GM12878 (cell line): ENCODE data around the gene HSCB. TPM values are rescaled to one million over a fixed set of nuclear protein-coding genes. Genes with fewer than 3 reads are reported as not detected.

Experiments
- ASH2L ChIP-seq: fragments of 300-600, 200-600 bp; sonication (generic); IDR thresholded peaks from 2 replicates; pipeline ENCODE4 v1.6.1; 2017; ENCODE audit warnings: low read depth, mild to moderate bottlenecking, borderline replicate concordance
- BRCA1 ChIP-seq: IDR thresholded peaks from 2 replicates; pipeline ENCODE4 v1.6.1; 2011; ENCODE audit warnings: low read depth, low read length, improper control_type of control experiment
- ETV6 ChIP-seq, 2 experiments: fragments of 450-650 bp in 1 of 2; IDR thresholded peaks in 1 of 2; conservative IDR thresholded peaks in 1 of 2; 2 replicates each; pipeline ENCODE4 v1.6.1; 2014; ENCODE audit warnings: antibody characterized with exemption in 1 of 2, borderline replicate concordance in 1 of 2, low read depth in 1 of 2, mild to moderate bottlenecking in 1 of 2, moderate library complexity in 1 of 2
- GATAD2B ChIP-seq: fragments of 450-650 bp; conservative IDR thresholded peaks from 2 replicates; pipeline ENCODE4 v1.6.1; 2017; ENCODE audit warnings: low read depth, mild to moderate bottlenecking, moderate library complexity
- HDGF ChIP-seq: fragments of 450-650 bp; IDR thresholded peaks from 2 replicates; pipeline ENCODE4 v1.6.1; 2016; ENCODE audit warnings: antibody characterized with exemption
- IRF4 ChIP-seq: IDR thresholded peaks from 2 replicates; pipeline ENCODE4 v1.6.1; 2011; ENCODE audit warnings: low read depth, low read length
- LARP7 ChIP-seq: fragments of 450-650 bp; IDR thresholded peaks from 2 replicates; pipeline ENCODE4 v1.6.1; 2017; ENCODE audit warnings: mild to moderate bottlenecking
- MTA3 ChIP-seq: IDR thresholded peaks from 2 replicates; pipeline ENCODE4 v1.6.1; 2012; ENCODE audit warnings: low read length, inconsistent platforms, borderline replicate concordance
- NFIC ChIP-seq: IDR thresholded peaks from 2 replicates; pipeline ENCODE4 v1.6.1; 2012; ENCODE audit warnings: low read depth, mild to moderate bottlenecking, inconsistent platforms, low read length, moderate library complexity
- NR2C1 ChIP-seq: fragments of 450-650 bp; IDR thresholded peaks from 2 replicates; pipeline ENCODE4 v1.6.1; 2017; ENCODE audit warnings: antibody characterized with exemption, mild to moderate bottlenecking, moderate library complexity
- POLR2A ChIP-seq: IDR thresholded peaks from 2 replicates; pipeline ENCODE4 v1.6.1; 2011; ENCODE audit warnings: low read depth, mild to moderate bottlenecking, low read length
- POLR2AphosphoS2 ChIP-seq: IDR thresholded peaks from 2 replicates; pipeline ENCODE4 v1.6.1; 2011; ENCODE audit warnings: low read depth, mild to moderate bottlenecking, low read length, improper control_type of control experiment, moderate library complexity
- TARDBP ChIP-seq: IDR thresholded peaks from 2 replicates; pipeline ENCODE4 v1.6.1; 2016; ENCODE audit warnings: borderline replicate concordance
- TBL1XR1 ChIP-seq: IDR thresholded peaks from 2 replicates; pipeline ENCODE4 v1.6.1; 2012; ENCODE audit warnings: low read depth, low read length, improper control_type of control experiment
- TCF12 ChIP-seq: IDR thresholded peaks from 2 replicates; pipeline ENCODE4 v1.6.1; 2011; ENCODE audit warnings: low read depth, mild to moderate bottlenecking, low read length
- TCF3 ChIP-seq: IDR thresholded peaks from 2 replicates; pipeline ENCODE4 v1.6.1; 2012; ENCODE audit warnings: low read depth, mild to moderate bottlenecking, low read length, borderline replicate concordance; ENCODE audit not compliant: insufficient read depth
- TCF7 ChIP-seq: IDR thresholded peaks from 2 replicates; pipeline ENCODE4 v1.6.1; 2014; ENCODE audit warnings: antibody characterized with exemption, borderline replicate concordance
- ZBED1 ChIP-seq: IDR thresholded peaks from 2 replicates; pipeline ENCODE4 v1.6.1; 2016; ENCODE audit warnings: borderline replicate concordance
- ZNF217 ChIP-seq: fragments of 450-650 bp; IDR thresholded peaks from 2 replicates; pipeline ENCODE4 v1.6.1; 2017; ENCODE audit warnings: antibody characterized with exemption, mild to moderate bottlenecking
- ZNF24 ChIP-seq: fragments of 450-650 bp; IDR thresholded peaks from 2 replicates; pipeline ENCODE4 v1.6.1; 2017; ENCODE audit warnings: antibody characterized with exemption, mild to moderate bottlenecking
- polyA plus RNA-seq, 11 experiments: library from polyadenylated mRNA; depleted of rRNA in 4 of 11; unstranded in 6 of 11; stranded (reverse) in 5 of 11; fragments of >200 nt; fragmentation: Nextera tagmentation in 4 of 11; fragmentation: Illumina TruSeq in 1 of 11; extraction: Ambion mirVana in 4 of 11; extraction: Trizol in 1 of 11; gene quantifications; 1 replicate in 1 of 11; 2 replicates in 10 of 11; pipeline versions ENCODE4 v1.2.1 to v1.2.3, GENCODE V29; 2011 to 2016; ENCODE audit warnings: inconsistent platforms in 2 of 11, missing spikeins in 2 of 11, low read depth in 1 of 11
- total RNA-seq, 4 experiments: library from RNA; depleted of rRNA in 3 of 4; stranded (reverse); fragments of >200 nt in 3 of 4; fragmentation: Illumina TruSeq in 1 of 4; extraction: Trizol in 1 of 4; gene quantifications; 2 replicates each; pipeline versions ENCODE4 v1.2.1 to v1.2.3, GENCODE V29; 2013 to 2021
- TF ChIP-seq, protein P1 (sequence below): fragments of 450-650 bp; IDR thresholded peaks from 2 replicates; pipeline ENCODE4 v1.6.1; 2018; ENCODE audit warnings: mild to moderate bottlenecking, low read depth, moderate library complexity; ENCODE audit not compliant: partially characterized antibody
- TF ChIP-seq, protein P2 (sequence below): fragments of 150-350 bp; IDR thresholded peaks from 2 replicates; pipeline ENCODE4 v1.6.1; 2016; ENCODE audit warnings: low read depth, low read length
- TF ChIP-seq, protein P3 (sequence below): fragments of 450-650 bp; IDR thresholded peaks from 2 replicates; pipeline ENCODE4 v1.6.1; 2018; ENCODE audit warnings: borderline replicate concordance, mild to moderate bottlenecking; ENCODE audit not compliant: partially characterized antibody

The HSCB gene
- total and polyA plus RNA-seq, 10 of the 15 experiments (the other 5 are each of a cell fraction or from before 2014, with no cell fraction given), result 10.6 to 28.4 (median 20.8) TPM

DNA sequence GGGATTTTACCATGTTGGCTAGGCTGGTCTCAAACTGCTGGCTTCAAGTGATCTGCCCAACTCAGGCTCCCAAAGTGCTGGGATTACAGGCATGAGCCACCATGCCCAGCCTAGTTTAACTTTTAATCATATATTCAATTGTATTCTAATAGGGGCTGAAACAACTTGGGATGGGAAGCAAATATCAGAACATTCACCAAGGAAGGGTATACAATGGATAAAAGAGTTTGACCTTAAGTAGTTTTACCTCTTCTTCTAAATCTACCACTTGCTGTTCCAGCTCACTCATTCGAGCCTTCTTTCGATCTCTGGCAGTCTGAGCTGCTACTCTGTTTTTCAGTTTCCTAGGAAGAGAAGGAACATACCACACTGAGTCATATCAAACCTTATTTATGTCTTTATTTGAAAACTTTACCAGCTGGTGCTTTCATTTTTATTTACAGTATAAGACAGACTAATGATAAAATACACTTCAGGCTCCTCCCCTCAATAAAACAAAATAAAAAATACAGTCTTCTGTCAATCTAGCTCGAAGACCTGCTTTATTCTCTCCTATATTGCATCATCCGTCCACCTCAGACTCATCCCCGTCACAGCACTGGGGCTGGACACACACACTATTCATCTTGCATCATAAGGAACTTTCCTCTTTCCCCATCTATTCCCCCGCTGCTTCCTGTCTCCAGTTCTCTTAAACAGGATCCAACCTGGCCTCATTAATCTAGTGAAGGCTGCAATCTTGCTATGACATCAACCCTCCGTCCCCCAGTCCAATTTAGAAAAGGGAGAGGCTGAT, 57.2 kb downstream of the HSCB start (continued):
- TF ChIP-seq ZNF217 (no peak), NFIC (peak; percentile 82), NR2C1 (no peak), ASH2L (no peak), TCF3 (0 out of 2 replicates have a peak, but pooled peaks have one; percentile 19), ZNF24 (no peak), POLR2A (peak; percentile 10; the same call in 1 of the 2 replicates), GATAD2B (no peak), BRCA1 (no peak), HDGF (no peak), LARP7 (no peak), TBL1XR1 (no peak), ETV6 (conservative IDR thresholded peaks at IDR 0.05 in 1 of 2, IDR thresholded peaks at IDR 0.05 in 1 of 2; ENCODE audit: borderline replicate concordance in 1 of 2, low read depth in 1 of 2) (peak in 1 of 2 experiments; percentile 72; a peak in 1 of 4 replicates), TARDBP (no peak), TCF7 (peak; percentile 52; the same call in 1 of the 2 replicates), ZBED1 (0 out of 2 replicates have a peak, but pooled peaks have one; percentile 26), POLR2AphosphoS2 (no peak; the same call in 1 of the 2 replicates), IRF4 (peak; percentile 46; the same call in 1 of the 2 replicates), TCF12 (no peak), MTA3 (no peak)
- TF ChIP-seq, protein P1, sequence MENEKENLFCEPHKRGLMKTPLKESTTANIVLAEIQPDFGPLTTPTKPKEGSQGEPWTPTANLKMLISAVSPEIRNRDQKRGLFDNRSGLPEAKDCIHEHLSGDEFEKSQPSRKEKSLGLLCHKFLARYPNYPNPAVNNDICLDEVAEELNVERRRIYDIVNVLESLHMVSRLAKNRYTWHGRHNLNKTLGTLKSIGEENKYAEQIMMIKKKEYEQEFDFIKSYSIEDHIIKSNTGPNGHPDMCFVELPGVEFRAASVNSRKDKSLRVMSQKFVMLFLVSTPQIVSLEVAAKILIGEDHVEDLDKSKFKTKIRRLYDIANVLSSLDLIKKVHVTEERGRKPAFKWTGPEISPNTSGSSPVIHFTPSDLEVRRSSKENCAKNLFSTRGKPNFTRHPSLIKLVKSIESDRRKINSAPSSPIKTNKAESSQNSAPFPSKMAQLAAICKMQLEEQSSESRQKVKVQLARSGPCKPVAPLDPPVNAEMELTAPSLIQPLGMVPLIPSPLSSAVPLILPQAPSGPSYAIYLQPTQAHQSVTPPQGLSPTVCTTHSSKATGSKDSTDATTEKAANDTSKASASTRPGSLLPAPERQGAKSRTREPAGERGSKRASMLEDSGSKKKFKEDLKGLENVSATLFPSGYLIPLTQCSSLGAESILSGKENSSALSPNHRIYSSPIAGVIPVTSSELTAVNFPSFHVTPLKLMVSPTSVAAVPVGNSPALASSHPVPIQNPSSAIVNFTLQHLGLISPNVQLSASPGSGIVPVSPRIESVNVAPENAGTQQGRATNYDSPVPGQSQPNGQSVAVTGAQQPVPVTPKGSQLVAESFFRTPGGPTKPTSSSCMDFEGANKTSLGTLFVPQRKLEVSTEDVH, result no peak
- TF ChIP-seq, protein P2, sequence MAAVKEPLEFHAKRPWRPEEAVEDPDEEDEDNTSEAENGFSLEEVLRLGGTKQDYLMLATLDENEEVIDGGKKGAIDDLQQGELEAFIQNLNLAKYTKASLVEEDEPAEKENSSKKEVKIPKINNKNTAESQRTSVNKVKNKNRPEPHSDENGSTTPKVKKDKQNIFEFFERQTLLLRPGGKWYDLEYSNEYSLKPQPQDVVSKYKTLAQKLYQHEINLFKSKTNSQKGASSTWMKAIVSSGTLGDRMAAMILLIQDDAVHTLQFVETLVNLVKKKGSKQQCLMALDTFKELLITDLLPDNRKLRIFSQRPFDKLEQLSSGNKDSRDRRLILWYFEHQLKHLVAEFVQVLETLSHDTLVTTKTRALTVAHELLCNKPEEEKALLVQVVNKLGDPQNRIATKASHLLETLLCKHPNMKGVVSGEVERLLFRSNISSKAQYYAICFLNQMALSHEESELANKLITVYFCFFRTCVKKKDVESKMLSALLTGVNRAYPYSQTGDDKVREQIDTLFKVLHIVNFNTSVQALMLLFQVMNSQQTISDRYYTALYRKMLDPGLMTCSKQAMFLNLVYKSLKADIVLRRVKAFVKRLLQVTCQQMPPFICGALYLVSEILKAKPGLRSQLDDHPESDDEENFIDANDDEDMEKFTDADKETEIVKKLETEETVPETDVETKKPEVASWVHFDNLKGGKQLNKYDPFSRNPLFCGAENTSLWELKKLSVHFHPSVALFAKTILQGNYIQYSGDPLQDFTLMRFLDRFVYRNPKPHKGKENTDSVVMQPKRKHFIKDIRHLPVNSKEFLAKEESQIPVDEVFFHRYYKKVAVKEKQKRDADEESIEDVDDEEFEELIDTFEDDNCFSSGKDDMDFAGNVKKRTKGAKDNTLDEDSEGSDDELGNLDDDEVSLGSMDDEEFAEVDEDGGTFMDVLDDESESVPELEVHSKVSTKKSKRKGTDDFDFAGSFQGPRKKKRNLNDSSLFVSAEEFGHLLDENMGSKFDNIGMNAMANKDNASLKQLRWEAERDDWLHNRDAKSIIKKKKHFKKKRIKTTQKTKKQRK, result no peak
- TF ChIP-seq, protein P3, sequence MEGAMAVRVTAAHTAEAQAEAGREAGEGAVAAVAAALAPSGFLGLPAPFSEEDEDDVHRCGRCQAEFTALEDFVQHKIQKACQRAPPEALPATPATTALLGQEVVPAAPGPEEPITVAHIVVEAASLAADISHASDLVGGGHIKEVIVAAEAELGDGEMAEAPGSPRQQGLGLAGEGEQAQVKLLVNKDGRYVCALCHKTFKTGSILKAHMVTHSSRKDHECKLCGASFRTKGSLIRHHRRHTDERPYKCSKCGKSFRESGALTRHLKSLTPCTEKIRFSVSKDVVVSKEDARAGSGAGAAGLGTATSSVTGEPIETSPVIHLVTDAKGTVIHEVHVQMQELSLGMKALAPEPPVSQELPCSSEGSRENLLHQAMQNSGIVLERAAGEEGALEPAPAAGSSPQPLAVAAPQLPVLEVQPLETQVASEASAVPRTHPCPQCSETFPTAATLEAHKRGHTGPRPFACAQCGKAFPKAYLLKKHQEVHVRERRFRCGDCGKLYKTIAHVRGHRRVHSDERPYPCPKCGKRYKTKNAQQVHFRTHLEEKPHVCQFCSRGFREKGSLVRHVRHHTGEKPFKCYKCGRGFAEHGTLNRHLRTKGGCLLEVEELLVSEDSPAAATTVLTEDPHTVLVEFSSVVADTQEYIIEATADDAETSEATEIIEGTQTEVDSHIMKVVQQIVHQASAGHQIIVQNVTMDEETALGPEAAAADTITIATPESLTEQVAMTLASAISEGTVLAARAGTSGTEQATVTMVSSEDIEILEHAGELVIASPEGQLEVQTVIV, result no peak
